HG03558 (cell line): Measurements from ENCODE around the gene RABGAP1.

ENCODE experiments used
- ATAC-seq: cut with Tn5 transposase; IDR thresholded peaks from one replicate; pipeline ENCODE4 v1.9.1; 2021; ENCODE audit warnings: moderate number of reproducible peaks; ENCODE audit not compliant: unreplicated experiment; ENCODE audit errors: extremely low read depth

Gene RABGAP1

DNA sequence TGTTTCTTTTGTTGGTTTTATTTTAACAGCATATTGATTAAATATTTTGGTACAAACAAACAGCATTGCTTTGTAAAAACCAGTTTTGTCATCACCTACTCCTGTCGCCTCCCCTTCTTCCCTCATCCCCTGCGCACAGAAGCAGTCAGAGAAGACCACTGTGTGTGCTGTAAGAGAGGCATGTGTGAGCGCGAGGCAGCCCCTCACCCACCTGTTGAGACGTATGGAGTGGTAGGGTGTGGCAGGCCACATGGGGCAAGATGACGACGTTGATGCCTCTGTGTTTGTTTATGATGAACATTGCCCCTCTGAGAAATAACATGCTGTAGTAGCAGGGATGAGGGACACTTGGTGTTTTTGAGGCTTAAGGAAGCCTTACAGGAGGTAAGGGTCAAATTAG, 164.0 kb downstream of the RABGAP1 start:
- no peak for ATAC-seq

DNA sequence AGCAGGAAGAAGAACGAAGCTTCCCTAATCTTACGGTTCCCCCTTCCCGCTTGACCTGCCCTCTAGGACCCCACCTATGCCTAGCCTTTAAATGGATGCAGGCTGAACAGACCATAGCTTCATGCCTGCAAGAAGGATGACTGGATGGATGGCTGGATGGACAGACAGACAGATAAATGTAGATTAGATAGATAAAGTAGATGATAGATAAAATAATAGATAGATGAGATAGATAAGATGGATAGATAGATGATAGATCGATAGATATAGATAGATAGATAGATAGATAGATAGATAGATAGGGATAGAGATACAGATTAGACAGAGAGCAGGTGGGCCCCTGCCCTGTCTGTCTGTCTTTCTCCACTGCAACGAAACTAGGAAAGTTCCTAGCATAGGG, 164.7 kb downstream of the RABGAP1 start:
- ATAC-seq = no peak

DNA sequence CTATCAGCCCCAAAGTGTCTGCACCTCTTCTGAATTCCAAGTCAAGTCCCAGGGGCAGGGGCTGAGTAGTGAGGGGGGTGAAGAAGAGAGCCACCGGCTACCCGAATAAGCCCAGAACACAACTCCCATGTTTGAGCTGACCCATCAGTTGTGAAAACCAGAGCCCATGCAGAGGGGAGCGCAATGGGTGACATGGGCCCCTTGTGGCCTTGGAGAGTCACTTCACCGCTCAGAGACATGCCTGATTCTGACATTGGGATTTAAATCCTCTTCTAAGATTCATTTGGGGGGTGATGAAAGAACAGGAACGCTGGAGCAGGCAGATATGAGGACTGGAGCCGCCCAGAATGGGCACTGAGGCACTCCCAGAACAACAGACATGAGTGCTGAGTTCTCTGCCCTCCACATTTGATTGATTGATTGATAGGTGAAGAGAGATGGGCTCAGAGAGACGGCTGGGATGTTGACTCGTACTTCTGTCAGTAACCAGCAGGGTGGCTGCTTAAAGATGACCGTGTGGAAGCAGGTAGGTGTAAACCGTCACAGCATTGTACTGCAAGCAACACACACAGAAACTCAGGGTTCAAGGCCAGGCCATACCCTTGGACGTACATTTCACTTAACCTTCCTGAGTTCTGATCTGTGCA, 166.9 kb downstream of the RABGAP1 start:
- ATAC-seq = no peak

DNA sequence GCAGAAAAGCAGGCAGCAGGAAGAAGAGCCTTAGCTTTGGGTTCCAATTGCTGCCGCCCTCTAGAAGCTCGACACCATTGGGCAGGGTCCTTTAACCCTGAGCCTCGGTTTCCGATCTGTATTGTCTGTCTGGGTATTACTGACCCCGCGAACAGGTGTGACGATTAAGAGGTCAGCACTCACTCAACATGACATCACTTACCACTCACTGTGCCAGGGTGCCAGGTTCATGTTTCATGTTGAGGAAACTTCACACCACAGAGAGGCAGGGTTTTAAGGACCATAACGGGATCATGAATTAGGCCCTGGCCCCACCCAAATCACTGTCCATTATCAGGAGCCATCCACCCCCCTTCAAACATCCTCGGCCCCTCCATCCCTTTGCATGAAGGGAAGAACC, 168.2 kb downstream of the RABGAP1 start:
- ATAC-seq = no peak

DNA sequence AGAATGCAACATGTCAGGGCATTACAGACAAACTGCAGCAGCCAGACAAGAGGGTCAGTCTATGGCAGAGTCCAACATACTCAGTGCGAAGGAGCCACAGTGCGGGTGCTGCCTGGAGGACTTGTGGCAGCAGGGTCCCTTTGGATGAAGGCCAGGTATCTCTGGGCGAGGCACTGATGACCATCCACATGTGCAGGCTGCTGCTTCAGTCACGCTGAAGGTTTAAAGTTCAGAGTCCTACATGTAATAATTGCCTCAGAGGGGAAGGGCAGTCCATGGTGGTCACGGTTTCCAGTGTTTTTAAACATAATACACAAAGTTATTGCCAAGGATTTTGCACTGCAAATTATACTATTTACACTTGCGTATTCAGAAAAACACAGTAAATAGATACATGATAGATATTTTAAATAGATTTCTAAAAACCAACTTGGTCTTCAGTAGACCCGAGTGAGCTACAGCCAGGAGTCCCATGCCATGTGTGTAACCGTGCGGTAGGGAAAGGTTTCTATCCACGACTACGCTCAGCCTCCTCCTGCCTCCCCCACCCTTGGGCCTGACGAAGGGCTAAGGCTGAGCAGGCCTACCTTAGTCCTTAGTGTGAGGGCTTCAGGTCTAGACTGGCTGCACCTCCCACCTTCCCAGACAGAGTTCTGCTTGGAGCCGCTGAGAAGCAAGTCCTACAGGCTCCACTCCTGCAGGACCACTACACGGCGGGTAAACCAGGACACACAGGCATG, 168.9 kb downstream of the RABGAP1 start:
- ATAC-seq = no peak

DNA sequence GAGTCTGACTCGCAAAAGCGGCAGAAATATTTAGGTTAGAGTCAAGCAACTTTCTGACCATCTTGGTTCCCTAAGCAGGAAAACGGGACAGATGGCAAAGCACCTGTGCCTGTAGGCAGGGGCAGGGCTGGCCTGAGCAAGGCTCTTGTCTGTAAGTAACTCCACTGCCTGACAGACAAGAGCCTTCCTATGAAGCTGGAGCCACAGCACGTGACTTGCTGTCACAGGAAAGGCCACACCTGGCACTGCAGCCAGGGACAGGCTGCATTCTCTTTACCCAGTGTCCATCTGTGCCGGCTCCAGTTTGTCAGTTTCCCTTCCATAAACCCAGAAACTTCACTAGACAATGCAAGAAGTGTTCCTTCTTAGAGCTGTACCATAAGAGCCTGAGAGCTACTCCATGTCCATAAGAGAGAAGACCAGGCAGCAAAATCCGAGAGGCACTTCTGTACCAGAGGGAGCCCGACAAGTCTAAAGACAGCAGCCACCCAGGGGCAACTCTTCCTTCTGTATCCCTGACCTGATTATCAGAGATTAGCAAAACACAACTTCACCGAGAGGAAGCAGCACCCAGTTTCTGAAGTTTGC, 170.7 kb downstream of the RABGAP1 start:
- ATAC-seq = no peak

DNA sequence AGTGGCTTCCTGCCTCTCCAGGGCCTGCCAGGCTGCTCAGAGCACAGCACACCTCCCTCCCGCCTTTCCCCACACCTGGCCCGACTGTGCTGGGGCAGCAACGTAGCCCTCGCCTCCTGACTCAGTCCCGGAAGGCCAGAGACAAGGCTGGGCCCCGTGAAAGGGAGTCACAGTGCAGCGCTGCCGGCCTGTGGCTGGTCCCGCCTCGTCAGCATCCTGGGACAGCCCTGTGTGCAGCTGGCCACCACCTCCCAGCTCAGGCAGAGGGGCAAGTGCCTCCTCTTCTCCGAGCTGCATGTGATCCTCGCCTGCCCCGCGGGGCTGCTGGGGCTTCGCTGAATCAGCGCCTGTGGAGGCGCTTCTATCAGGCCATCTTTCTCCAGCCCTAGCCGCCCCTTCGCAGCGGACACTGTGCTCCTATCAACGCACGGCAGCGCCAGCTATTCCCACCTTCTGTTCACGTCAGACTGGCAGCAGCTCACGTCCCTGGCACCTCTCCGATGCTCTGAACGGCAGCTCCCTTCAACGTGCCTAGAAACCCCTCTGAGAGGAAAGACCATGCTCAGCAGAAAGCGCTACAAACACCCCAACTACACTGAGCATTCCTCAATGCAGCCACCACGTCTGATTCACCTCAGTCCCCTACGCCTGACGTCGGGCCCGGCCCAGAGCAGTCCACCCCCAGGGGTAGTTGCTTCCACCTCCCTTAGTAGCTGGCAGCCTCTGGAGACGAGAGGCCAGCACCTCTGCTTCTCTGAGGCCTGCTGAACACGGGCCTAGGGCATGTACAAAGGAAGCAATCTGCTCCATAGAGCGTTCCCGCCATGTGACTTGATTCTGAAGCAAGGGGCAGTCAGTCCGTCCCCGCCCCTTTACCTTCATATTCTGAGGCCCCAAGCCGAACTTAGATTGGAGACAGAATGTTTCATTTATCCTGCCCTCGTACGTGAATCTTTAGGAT, 171.5 kb downstream of the RABGAP1 start:
- no peak for ATAC-seq

DNA sequence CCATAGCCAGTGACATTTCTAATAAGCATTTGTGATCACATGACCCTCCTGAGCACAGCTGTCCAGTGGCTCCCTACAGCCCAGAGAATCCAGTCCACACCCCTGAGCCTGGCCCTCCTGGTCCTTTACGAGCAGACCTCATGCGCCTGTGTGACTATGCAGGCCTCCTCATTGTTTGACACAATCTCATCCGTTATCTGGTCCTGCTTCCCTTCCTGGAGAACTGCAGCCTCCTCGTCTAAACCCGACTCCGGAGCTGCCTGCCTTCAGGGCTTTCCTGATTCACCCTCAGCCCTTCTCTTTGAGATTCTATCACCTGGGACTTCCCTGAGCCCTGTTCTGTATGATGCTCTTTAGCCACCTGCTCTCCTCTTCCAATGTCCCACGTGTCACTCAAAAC, 172.4 kb downstream of the RABGAP1 start:
- no peak for ATAC-seq

DNA sequence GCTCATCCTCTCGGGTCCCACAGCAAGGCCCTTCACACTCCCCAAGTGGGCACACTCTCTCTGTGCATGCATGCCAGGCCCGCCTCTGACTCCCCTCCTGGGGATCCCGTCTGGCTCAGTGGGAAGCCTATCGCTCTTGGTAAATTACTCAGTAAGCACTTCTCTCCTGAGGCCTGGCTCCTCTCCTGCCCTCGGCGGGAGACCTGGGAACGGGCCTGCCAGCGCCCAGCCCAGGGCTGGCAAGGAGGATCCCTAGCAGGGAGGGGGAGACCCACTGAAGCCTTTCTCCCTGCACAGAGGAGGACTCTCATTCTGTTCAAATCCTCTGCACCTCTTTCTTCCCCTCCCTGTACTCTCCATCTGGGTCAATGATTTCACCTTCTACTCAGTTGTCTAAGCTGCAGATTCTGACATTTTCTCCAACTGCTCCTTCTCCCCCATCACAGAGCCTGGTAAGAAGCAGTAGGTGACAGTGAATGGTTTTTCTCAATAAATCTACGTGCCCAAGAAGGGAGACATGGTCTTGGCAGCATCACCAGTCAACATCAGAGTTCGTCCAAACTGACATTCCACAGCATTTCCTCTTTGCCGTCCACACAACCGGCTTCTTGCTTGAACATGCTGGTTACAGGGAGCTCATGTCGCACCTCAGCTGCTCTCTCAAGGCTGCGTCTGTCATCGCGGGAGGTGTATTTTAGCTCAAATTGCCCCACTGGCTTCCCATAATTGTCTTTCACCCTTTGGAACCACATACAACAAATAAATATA, 174.5 kb downstream of the RABGAP1 start:
- no peak for ATAC-seq

DNA sequence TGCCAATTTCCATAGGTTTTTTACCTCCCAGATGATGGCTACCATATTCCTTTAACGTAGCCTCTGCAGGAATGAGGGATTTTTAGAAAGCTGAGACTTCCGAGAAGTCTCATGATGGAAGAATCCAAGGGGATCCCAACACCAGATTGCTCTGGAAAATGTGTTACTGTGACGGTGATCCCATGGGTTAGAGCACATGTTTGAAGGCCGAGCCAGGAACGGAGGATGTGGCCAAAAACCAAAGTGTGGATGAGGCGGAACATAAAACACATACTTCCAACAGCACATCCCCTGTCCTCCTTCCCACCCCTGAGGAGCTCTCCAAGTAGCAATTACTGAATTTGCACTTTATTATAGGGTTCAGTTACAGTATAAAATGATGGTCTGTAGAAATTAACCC, 175.2 kb downstream of the RABGAP1 start:
- ATAC-seq = no peak

DNA sequence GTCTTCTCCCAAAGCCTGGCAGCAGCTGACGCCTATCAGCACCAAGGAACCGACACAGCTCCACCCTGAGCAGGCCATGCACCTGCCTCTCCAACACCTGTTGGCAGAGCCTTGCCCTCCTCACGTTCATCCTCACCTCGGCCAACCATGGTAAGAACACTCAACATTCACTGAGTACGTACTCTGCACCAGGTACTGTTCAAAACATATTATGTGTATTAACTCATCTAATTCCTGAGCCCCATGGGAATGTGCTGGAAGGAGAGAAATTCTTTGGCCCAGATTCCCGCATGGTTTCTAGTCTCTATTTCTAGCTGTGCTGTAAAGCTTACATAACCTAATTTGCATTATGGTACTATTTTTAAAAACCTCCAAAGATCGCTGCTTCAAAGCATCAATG, 178.7 kb downstream of the RABGAP1 start:
- ATAC-seq = no peak

DNA sequence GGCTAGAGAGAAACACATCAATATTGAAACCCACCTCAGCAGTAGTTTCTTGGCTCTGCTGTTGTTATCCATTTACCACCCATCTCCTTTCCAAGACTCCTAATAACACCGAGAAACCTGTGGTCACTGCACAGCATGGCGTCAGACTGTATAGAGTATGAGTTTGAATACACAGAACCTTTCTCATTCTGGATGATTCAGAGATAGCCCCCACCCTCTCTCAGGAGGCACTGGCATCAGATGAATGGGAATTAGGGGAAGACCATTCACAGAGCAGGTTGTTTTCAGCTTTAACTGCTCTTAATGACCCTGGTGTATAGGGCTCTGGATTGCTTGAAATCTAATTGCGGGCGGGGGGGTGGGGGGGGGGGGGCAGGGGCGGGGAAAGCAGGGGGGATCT, 179.3 kb downstream of the RABGAP1 start:
- no peak for ATAC-seq

DNA sequence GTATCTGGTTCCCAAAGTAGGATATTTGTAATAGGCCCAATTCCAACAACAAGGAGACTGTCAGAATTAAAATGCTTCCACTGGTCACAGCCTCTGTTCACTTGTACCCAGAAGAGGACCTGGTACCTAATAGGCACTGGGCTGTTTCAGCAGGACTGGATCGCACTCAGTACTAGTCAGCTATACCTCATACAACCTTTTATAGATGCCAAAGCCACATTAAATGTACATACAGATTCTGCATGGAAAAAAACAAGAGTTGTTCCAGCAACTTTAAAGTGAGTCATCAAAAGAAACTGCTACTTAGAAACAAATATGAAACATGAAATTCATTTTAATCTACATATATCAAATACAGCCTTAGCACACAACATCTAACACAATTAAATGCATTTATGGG, 180.1 kb downstream of the RABGAP1 start:
- no peak for ATAC-seq

DNA sequence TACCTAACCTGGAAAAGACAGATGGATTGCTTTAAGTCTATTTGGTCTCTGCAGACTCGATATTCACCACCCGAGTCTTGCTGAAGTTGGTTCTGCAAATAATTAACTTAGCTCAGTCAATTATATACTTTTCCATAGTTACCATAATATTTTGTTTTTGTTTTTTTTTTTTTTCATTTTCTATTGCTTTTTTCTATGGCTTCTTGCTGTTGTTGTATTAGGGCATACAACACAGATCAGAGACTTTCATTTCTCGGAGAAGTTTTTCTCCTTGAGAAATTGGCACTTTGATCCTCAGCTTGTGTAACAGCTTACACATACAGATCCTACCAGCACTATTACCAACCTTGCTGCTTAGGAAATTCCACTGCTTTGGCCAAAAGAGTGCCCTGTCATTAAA, 180.6 kb downstream of the RABGAP1 start:
- ATAC-seq = no peak

DNA sequence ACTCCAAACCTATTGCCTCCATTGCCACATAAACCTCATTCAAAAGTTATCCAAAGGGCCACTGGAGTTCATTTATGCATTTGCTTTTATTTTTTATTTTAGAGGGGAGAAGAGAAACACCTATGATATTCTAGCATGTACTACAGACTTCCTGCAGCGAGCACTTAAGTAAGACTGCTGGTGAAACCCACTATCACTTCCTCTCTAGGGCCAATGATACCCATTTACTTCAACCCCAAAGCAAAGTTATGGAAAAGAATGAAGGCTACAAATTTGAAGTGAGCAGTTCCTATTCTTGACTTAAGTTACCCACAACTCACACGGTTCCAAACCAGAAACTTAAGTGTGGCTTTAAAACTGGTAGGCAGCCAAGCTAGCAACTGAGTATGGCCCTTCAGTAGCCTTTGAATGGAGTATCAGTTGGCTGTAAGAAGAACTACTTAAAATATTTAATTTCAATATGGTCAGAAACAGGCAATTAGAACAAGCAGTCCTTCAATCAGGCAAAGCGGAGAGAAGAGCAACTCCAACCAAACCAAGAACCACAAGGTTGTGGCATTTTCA, 186.8 kb downstream of the RABGAP1 start:
- ATAC-seq = no peak

DNA sequence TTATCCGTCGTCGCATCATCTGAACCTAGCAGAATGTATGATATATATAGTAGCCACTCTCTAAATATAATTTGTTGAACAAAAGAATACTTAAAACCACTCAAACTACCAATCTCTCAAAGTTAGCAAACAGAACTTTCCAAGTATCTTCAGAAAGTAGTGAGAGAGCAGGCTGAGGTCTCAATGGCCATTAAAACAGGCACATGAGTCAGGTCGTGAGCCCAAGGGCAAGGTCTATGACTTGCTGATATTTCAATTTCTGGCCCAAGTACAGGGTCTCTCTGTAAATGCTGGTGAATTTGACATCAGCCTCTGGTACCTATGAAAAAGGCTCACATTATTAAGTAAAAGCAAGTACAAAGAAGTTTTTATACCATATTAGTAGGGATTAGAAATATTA, 187.8 kb downstream of the RABGAP1 start:
- no peak for ATAC-seq

DNA sequence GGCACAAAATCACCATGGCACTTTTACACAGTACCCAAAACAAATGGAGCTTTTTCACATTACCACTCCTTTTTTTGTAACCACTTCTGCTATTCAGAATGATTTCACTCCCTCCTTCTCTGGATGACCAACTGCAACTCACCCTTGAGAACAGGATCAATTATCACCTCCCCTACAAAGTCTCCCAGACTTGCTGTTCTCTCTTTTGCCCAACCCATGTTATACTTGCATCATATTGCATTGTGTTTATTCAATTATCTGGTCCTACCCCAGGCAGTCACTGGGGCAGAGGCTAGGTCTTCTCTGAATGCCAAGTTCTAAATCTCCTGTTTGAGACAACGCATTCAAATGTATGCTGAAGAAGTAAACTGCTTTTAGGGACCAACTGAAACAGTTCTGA, 188.6 kb downstream of the RABGAP1 start:
- no peak for ATAC-seq

DNA sequence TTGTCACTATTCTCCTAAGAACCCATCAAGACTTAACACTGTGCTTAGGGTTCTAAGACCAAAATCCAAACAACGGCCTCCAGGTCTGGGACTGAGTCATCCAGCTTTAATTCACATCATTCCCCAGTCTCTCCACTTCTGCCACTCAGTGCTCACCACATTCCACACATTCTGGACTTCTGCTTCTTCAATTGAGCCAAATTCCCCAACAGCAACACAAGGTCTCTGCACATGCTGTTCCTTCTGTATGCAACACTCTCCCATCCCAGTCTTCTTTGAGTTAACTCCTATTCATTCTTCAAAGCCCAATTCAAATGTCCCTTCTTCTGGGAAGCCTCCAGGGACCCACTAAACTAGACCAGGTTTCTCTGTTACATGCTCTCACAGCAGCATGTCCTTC, 190.4 kb downstream of the RABGAP1 start:
- ATAC-seq = no peak

DNA sequence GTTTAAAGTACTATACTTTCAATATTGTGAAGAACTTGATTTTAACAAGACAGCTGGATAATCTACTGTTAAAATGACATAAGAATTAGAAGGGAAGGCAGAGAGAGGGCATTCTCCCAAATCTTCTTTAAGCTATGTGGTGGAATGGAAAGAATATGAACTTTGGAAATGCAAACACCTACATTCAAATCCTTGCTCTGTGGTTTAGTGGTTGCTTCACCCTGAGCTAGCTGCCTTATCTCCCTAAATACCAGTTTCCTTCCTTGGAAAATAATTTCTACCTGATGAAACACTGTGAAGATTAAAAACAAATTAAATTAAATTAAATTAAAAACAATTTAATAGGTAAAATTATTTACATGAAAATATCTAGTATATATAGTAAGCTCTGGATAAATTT, 191.2 kb downstream of the RABGAP1 start:
- no peak for ATAC-seq

DNA sequence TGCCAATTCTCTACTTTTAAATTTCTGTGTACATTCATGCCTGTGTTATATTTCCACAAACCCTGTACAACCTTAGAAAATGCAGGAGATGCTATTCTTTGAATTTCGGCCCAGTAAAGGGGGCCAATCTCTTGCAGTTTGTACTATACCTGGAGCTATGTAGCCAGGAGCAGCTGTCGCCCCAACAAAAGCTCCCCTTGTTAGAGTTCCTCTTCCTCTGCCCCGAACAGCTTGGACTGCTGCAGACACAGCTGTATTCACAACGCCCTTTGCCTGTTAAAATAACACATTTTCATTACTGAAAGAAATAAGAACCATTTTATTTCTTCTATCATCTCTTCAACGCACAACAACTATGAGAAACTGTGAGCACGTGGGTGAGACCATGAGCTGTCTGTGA, 191.9 kb downstream of the RABGAP1 start:
- ATAC-seq = no peak
